GM18511 (cell line): ENCODE data around the gene CCDC183.
"Not testable (repeated sequence)": the region's sequence is repeated elsewhere in the genome, so short reads cannot be mapped to it uniquely, and the experiment has no call there.

Source experiments
- ATAC-seq: cut with Tn5 transposase; IDR thresholded peaks from one replicate; pipeline ENCODE4 v1.9.1; 2021; ENCODE audit warnings: mild to moderate bottlenecking, moderate library complexity; ENCODE audit not compliant: unreplicated experiment

The CCDC183 gene

DNA sequence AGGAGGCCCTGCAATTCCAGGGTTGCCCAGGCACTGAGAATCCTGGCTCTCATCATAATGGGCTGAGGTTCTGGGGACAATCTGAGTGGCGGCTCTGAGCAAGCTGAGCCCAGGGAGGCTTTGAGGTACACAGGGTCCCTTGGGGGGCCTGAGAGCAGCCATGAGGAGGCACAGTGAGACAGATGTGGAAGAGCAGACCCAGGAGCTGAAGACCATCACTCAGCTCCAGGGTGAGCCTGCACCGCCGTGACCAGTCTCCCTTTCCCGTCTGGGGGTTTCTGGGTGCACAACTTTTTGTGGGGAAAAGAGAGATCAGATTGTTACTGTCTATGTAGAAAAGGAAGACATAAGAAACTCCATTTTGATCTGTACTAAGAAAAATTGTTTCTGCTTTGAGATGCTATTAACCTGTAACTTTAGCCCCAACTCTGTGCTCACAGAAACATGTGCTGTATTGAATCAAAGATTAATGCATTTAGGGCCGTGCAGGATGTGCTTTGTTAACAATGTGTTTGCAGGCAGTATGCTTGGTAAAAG lies at the start of gene CCDC183:
Gene CCDC183 (plus strand): TSS at position 101 of the 537 bp plus-strand sequence. CDS start 60 bp downstream, at position 161.
- ATAC-seq: no peak

DNA sequence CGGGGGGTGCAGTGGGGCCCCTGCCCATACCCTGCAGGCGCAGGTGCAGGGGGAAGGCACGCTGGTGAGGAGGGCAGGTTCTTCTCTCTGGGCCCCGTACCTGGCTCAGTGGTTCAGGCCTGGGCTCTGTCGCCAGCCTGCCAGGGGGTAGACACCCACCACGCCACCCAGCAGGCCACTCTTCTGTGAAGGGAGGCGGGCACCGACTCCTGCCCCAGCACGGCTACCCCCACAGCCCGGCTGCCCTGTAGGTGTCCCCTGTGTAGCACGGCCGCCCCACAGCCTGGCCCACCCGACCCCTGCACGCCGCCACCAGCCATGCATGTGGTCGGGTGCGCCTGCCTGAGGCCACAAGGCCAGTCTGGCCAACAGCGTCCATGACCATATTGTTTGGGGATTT lies 49.5 kb upstream of the CCDC183 start:
- no peak for ATAC-seq

DNA sequence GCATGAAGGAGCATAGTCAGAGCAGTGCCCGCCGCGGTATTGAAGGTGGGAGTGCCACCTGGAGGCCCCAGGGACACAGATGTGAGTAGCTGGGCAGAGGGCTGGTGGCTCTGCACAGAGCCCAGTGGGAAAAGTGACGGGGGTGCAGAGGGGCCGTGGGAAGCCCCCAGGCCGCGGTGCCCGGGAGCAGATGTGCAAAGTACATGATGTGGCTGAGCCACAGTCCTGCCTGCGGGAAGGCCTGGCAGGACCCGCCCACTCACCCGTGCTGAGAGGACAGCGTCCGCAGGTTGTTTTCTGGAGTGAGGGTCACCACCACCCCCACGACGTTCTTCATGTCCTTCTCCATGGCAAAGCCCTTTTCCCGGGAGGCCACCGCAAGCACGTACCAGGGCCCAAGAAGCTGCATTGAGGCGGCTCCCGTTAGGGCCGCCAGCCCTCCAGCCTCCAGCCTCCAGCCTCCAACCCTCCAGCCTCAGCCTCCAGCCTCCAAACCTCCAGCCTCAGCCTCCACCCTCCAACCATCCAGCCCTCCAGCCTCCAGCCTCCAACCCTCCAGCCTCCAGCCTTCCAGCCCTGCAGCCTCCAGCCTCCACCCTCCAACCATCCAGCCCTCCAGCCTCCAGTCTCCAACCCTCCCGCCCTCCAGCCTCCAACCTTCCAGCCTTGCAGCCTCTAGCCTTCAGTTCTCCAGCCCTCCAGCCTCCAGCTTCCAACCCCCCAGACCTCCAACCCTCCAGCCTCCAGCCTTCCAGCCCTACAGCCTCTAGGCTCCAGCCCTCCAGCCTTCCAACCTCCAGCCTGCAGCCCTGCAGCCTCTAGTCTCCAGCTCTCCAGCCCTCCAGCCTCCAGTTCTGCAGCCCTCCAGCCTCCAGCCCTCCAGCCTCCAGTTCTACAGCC lies 48.7 kb upstream of the CCDC183 start:
- ATAC-seq: no peak

DNA sequence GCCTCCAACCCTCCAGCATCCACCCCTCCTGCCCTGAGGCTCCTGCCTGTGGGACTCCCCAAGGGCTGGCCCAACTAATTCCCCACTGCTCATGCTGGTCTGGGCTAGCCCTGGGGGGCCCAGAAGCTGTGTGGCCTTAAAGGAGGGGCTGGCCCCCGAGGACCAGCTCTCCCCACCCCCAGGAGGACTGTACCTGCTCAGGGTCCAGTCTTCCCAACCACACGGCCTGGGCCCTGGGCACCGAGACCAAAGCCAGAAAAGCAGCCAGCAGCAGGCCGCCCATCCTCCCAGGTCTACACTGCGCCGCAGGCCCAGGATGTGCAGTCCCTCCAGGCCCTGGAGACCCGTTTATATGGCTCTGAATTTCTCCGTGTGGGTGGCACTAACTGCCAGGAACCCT lies 47.9 kb upstream of the CCDC183 start, which contains the start of gene LCN6:
Gene LCN6 (minus strand): TSS at position 325 of the 400 bp plus-strand sequence. CDS start 42 bp downstream, at position 283.
- no peak for ATAC-seq

DNA sequence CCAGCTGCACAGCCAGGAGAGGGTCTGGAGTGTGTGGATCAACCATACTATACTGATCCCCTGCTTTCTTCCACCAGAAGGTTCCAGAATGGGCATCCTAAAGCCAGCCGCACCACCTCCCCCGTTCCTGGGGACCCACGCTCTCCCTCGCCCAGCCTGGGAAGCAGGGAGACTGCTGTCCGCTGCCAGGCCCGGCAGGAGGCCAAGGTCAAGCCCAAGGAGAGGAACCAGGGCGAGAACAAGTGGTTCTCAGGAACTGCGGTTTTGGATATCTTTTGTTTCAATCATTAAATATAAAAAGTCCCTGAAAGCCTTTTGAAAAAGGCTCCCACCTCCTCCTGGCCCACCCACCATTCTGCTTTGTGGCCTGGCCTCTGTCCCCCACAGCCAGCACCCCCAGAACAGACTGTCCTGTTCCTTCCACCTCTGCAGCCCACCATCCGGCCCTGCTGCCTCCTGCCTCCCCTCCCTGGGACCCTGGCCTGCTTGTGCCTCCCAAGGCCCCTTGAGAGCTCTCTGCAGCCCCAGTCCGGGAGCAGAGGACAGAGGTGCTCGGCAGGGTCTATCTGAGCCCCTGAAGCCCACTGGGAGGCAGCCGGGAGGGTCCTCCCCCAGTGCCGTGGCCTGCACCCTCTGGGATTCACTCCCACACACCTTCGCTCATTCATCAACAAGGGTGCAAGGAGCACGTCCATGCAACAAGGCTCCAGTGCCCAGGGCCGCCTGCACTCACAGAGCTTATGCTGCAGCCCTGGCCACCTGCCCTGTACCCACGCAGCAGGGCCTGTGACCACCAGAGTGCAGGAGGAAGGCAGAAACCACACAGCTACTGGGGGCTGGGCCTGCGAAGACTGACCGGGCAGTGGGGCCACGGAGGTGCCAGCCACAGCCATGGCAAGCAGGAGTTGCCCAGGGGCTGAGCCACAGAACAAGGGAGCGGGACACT lies 47.2 kb upstream of the CCDC183 start:
- no peak for ATAC-seq

DNA sequence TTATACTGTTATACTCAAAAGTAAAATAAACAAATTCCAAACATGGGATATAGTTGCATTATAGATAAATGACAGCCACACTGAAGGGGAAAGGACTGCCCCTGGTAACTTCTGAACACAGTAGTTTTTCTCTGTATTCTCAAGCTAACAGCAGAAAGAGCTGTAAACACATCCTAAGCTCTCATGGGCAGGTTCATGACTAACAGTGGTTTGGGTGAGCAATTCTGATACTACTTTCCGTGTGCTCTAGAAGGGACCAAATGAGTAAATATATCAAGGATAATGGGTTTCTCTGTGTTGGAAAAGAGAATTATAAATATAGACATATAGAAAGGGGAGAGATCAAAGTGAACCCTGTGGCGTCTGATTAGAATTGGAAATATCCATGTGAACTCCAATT lies 45.6 kb upstream of the CCDC183 start:
- ATAC-seq: no peak

DNA sequence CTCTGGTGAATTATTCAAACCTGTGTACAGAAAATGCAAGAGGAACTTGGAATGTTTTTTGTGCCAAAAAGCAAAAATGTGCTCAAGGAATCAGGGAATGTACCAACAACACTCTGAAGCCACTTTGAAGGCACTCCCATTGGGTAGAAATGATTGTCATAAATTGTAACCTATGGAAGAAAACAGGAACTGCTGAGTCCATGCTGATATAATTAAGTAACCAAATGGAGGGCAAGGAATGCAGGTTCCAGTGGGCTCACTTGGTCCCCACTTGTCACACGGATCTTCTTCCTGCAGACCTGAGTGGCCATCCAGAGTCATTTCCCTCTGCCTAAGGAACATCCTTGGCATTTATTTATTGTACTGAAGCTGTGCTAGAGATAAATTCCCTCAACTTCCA lies 44.9 kb upstream of the CCDC183 start:
- no peak for ATAC-seq

DNA sequence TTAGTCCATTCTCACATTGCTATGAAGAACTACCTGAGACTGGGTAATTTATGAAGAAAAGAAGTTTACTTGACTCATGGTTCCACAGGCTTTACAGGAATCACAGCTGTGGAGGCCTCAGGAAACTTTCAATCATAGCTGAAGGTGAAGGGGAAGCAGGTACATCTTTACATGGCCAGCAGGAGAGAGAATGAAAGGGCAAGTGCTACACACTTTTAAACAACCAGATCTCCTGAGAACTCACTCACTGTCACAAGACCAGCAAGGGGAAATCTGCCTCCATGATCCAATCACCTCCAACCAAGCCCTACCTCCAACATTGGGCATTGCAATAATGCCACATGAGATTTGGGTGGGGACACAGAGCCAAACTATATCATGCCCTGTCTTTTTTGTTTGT lies 44.3 kb upstream of the CCDC183 start:
- ATAC-seq: no peak

DNA sequence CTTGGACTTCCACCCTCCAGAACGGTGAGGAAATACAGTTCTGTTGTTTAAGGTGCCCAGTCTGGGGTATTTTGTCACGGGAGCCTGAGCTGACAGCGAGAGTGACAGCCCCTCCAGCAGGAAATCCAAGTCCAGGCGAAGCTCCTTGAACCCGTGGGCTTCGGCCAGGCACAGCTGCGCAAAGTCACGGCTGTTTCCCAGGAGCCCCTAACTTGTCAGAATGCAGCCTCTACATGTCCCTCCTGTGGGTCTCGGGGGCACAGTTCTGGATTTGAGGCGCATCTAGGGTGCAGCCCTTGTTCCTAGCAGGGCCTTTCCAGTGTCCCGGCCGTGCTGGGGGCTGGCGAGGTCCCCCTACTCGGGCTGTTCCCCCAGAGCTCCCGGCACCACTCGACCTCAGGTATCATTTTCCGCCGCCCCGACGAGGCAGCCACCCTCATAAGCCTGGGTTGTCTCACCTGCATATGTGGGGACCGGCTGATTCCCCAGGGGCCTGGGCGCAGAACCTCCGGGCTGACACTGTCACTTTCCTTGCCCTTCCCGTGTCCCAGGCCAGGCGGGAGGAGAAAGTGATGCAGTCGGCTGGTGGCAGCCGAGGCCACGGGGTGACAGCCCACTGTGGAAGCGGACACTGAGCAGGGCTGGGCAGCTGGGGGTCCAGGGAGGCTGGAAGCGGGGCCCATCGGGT lies 42.6 kb upstream of the CCDC183 start:
- no peak for ATAC-seq

DNA sequence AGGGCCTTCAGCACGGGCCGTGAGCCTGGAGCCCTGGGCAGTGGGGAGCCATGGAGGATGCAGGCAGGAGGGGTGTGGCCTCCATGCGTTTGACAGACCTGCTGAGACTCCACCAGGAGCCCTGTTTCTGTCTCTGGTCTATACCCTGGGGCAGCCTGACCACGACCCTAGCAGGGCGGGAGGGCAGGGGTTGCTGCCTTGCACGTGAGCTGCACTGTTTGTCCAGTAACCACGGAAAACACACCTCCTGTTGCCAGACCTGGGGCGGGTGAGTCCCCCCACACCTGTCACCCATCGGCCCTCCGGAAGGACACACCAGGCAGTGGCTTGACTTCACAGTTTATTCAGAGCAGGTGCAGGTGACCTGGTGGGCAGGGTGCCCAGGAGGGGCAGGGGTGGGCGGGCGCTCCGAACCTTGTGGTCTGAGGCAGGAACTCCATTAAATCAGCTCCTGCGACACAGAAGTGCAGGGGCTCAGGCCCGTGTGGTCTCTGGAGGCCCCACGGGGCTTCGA lies 42.0 kb upstream of the CCDC183 start:
- no peak for ATAC-seq

DNA sequence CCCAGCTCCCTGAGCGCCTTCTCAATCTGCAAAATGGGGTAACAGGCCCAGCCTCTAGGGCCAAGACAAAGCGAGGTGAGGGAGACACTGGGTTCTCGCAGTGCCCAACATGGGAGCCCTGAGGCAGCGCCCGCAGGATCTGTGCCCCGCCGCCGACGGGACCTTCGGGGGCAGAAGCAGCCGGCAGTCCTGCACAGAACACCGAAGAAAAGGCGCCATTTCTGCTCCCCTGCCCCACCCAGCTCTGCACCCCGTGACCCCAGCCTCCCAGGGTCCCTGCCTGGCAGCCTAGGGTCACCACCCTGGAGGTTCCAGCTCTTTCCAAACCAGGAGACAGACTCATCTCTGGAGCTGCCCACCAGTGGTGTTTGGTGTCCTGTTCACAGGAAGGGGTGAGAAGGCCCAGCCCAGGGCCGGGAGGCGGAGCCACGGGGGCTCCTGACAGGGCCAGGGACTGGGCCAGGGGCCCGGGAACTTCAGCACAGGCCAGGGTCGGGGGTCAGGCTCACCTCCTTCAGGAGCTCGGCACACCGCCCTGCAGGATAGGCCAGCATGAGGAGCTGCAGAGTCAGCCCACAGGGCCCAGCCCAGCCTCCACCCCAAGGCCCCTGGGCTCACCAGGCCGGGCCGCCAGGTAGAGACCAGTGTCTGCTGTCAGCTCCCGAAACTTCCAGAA lies 41.4 kb upstream of the CCDC183 start:
- no peak for ATAC-seq

DNA sequence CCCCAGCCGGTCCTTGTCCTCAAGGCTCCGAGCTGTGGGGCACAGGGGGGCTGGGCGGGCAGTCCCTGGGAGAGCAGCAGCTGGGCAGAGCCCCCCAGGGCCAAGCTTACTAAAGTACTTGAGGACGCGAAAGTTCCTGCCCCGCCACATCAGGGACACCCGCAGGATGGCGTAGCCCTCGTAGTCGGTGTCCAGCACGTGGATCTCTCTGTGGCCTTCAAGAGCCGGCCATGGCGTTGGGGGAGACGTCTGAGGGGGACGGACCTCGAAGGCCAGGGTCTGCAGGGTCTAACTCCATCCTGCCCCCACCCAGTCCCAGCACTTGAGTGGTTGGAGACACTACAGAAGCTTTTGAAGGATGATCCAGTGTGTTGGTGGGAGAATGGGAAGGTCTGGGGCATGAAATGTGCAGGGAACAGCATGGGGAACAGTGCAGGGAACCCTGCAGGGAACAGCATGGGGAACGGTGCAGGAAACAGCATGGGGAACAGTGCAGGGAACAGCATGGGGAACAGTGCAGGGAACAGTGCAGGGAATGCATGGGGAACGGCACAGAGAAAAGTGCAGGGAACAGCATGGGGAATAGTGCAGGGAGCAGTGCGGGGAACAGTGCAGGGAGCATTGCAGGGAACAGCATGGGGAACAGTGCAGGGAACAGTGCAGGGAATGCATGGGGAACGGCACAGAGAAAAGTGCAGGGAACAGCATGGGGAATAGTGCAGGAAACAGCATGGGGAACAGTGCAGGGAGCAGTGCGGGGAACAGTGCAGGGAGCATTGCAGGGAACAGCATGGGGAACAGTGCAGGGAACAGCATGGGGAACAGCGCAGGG lies 40.6 kb upstream of the CCDC183 start:
- not testable (repeated sequence) for ATAC-seq

DNA sequence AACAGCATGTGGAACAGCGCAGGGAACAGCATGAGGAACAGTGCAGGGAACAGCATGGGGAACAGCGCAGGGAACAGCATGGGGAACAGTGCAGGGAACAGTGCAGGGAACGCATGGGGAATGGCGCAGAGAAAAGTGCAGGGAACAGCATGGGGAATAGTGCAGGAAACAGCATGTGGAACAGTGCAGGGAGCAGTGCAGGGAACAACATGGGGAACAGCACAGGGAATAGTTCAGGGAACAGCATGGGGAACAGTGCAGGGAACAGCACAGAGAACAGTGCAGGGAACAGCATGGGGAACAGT lies 40.1 kb upstream of the CCDC183 start:
- no peak for ATAC-seq

DNA sequence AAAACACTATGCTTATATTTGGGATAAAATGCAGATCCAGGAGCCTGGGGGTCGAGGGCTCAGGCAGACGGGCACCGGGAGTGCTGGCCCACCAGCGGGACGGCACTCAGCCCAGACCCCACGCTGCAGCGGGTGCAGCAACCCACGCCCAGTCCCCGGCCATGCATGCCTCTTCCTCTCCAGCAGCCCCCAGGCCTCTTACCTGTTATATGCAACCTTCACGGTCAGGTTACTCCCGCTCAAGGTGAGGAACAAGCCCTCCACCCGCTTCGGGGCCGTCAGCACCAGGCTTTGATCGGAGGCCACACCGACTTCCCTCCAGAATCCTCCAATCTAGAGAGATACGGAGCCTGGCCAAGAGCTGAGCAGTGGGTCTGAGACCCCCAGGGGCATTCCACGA lies 39.3 kb upstream of the CCDC183 start:
- ATAC-seq: no peak

DNA sequence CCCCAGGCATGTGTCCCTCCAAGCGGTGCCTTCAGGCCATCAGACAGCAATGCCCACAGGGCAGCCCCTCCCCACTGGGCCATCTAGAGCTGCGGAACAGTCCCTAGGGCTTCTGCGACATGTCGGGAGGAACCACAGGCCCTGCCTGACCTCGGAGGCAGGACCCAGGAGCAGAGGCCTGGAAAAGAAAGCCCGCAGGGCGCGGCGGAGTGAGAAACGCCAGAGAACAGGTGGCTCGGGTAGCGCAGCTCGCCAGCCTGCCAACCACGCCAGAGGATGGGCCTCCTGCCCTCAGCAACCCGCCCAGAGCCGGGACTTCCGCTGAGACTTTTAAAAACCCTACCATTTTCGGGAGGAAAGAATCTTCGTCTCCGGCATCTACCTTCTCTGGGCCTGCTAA lies 38.8 kb upstream of the CCDC183 start:
- no peak for ATAC-seq

DNA sequence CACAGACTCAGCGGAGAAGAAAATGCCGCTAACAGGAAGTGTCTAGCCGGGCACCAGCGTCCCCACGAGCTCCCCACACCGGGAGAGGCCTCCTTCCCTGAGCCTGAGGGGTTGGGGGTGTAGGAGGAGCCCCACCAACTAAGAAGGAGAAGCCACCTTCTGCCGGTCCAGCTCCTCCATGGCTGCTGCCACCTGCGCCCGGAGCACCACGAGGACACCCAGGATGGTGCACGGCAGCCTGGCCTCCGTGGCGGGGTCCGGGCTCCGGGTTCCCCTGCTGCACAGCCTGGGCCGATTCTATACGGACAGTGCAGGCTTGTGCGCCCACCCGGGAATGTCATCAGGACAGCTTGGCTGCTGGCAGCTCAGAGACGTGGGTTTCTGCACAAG lies 38.4 kb upstream of the CCDC183 start:
- no peak for ATAC-seq

DNA sequence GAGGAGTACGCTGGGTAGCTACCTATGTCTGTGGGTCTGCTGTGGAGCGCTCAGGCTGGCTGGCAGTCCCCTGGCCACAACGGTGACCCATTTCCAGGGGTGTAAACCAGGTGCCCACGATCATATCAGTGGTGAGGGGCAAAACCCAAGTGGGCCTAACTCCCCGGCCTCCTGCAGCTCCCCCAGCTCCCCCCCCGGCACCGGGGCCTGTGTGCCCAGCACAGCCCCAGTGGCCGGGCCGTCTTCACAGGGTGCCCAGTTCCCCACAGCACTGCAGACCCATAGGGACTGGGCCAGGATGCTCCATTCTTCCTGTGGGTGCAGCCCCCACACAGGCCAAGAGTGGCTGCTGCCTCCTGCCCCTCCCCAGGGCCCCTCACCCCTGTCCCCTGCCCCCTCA lies 37.1 kb upstream of the CCDC183 start:
- ATAC-seq: no peak

DNA sequence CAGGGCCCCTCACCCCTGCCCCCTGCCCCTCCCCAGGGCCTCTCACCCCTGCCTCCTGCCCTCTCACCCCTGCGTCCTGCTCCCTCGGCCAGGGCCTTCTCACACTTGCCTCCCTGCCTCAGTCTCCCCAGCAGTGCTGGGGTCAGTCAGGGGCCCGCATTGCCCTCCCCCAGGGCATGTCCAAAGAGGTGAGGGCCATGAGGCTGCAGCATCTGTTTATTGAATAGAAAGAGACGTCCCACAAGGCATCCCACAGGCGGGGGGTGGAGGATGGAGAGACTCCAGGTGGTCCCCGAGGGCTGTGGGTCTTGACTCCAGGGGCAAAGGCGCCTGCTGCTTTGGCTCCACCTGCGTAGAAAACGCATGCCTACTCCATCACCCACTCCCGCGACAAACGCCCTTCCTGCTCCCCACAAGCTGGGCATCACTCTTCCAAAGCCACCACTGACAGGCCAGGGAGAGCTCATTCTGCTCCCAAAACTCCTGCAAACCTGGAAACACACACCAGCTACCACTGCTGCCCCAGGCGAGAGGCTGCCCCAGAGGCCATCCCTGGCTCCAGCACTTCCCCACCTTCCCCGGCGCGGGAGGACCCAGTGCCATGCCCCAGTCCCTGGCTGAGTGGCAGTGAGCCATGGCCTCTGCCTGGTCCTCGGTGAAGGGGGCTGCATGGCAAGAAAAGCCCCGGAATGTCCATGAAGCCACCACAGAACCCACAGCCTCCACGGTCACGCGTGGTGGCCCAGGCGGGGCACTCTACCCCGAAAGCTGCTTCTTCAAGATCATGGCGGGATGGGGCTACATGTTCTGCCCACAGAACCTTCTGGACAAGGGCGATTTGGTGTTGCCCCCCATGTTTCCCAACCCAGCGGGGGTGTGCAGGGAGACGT lies 36.5 kb upstream of the CCDC183 start:
- no peak for ATAC-seq
